HPDE6-E6E7 (cell line): ENCODE data around the gene GSE1.

ENCODE experiments used
- DNase-seq: peaks from one replicate; pipeline ENCODE4 v3.0.0; 2011; ENCODE audit warnings: missing footprints; ENCODE audit errors: extremely low spot score

Gene GSE1

GRCh38 chr16:85612801-85613603 lies at the start of gene GSE1:
Gene GSE1, plus strand, starts transcription at chr16:85613322. Its CDS starts 70 bp downstream, at chr16:85613392.
- DNase-seq, result peak; percentile 96

- DNase-seq, result no peak
Measured at GRCh38 chr16:85563515-85564276, 49.4 kb upstream of the GSE1 start.

DNA sequence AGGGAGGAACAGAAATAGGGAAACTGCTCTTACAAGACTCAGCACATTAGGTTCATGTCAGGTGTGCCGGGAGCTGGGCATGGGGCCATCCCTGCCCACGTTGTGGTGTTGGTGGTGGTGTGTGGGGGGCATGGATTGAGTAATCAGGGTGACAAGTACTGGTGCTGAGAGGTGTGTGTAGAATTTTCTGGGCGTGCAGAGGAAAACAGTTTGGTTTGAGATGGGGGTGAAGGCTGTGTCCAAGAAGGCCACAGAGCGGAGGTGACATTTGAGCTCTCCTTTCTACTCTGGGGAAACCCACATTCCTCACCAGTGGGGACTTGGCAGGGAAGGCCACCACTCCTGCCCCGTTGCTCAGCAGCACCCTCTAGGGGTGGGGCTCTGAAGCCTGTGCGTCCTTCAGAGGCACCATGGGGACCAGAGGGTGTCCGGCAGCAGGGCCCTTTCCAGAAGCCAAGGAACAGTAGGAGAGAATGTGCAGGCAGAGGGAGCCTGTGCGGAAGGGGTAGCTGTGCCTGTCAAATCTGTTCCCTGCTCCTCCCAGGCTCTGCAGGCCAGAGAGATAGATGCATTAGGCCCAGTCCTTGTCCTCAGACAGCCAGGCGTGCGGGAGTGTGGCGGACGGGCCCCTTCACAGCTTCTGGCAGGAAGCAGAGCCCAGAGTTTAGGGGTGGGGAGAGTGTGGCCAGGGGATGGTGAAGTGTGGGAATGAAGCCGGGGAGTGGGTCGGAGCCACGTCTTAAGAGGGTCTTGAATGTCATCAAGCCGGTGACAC lies 48.7 kb upstream of the GSE1 start:
- no peak for DNase-seq

GRCh38 chr16:85565340-85565739 lies 47.8 kb upstream of the GSE1 start:
- no peak for DNase-seq

GRCh38 chr16:85565801-85566526 lies 47.2 kb upstream of the GSE1 start:
- no peak for DNase-seq

DNA sequence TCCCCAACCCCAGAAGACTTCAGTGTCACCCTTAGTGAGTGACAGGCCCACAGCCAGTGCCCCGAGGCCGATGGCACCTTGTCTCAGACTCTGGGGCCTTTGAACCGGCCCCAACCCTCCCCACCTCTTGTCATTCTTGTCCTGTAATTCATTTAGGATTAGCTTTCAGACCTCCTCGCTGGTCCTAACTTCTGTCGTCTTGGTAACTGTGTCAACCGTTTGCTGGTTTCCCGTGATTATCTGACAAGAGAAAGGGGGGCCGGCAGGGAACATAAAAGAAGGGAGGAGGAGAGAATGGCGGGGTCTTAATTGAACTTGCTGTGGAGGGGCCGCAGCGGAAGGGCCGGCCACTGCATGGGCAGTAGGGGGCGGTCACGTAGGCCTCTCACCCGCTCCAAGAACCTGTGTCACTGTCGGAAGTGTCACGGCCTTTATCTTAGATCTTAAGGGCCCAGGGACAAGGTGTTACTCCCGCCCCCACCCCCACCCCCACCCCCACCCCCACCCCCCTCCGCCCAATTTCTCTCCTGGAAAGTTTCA lies 46.5 kb upstream of the GSE1 start:
- DNase-seq, result no peak

- DNase-seq, result no peak
Measured at GRCh38 chr16:85567101-85567866, 45.8 kb upstream of the GSE1 start.

DNA sequence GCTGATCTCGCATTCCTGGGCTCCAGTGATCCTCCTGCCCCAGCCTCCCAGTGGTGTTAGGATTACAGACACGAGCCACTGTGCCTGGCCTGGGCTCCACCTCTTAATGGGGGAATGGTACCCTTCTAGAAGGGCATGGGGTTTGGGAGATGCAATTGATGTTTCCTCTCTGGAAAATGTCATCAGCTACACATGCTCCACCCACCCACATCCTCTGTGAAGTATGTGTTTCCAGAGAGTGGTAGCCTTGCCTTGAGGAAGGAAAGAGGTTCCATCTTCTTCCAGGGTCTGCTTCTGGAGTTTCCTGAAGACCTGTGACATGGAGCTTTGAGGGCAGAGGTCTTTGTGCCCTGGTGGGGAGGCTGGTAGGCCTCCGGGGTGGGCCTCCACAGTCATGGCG lies 45.2 kb upstream of the GSE1 start:
- DNase-seq, result no peak

DNA sequence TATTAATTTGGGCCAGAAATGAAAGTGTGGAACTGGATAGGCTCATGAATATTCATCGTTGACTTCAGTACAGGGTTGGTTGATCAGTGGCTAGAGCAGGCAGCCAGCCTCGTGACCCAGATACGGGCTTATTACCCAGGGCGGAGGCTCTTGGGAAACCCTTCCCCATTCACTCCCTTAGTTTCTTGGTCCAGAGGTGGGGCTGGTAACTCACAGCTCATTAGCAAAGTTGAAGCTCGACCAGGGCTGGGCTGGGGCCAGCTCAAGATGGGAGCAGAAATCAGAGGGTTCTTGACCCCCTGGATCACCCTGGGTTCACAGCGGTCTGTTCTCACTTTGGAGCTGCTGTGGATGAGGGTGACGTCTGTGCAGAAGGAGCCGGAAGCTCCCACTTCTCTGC lies 44.6 kb upstream of the GSE1 start:
- DNase-seq, result no peak

GRCh38 chr16:85569039-85569614 lies 44.0 kb upstream of the GSE1 start:
- no peak for DNase-seq

DNA sequence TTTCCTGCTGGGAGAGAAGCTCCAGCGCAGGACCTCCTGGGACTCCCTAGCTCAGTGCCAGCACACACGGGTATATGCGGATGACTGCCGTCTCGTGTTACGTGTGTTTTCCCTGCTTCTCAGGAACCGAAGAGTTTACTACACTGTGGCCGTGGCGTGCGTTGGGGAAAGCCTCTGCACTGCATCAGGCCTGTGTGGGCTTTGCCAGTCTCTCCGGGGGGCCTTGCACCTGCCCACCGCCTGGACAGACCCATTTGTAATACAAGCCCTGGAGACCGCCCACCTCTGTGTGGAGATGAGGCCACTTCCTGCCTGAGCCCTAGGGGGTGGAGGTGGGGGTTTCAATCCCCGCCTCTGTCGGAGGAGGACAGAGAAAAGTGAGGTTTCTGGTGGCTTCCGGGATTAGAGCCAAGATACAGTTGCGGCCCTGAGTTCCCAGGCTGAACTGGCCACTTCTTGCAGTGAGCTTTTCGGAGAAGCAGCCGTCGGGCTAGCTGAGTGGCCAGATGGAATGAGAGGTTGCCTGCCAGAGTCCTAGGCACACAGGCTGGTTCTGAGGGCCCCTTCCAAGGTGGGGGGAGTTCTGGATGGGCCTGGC lies 43.4 kb upstream of the GSE1 start:
- DNase-seq, result no peak

DNA sequence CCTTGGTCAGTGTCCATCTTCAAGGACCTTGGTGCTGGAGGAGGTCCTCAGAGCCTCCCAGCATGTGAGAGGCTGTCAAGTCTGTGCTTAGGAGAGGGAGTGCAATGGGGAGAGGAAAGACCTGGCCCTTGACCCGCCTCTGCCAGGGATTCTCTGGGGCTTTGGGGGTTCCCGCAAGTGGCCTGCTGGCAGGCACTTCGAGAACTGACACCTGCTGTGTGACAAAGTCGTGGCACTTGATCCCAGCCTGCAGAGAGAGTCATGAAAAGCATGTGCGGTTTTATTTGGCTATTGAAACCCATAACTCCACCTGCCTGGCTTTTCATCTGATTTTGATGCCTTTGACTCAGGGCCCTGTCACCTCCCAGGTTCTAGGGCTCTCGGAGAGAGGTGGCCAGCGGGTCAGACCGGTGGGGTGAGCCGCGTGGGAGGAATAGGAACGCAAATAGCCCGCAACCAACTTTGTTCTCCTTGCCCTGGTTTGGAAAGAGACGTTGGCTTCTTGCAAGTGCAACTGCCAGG lies 42.8 kb upstream of the GSE1 start:
- no peak for DNase-seq

- DNase-seq, result no peak
Measured at GRCh38 chr16:85570735-85571562, 42.2 kb upstream of the GSE1 start.

- DNase-seq, result no peak
Measured at GRCh38 chr16:85571563-85571812, 41.6 kb upstream of the GSE1 start.

DNA sequence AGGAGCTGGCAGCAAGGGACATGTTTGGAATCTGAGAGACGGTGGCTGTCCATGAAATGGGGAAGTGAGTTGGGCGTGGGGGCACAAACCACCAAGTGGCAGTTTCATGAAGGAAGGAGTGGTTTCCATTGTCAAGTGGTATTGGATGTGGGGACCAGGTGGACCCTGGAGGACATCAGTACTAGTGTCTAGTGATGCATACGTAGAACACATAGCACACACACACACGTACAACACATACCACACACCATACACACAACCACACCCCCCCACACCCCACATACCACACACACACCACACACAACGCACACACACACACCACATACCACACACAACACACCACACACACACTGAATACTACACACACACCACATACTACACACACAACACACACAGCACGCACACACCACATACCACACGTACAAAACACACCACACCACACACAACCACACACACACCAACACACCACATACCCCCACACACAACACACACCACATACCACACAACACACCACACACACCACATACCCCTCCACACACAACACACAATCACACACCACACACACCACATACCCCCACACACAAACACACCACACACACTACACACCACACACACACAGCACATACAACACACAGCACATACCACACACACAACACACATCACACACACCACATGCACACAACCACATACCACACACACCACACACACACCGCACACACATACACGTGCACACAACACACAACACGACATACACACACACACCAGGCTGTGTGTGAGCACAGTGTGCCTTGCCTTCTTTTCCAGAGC lies 41.1 kb upstream of the GSE1 start:
- no peak for DNase-seq

GRCh38 chr16:85573045-85573695 lies 40.0 kb upstream of the GSE1 start:
- no peak for DNase-seq
